PFSK-1 (cell line): ENCODE results near the gene PODXL2.

Source experiments
- FOXP2 ChIP-seq: optimal IDR thresholded peaks from 2 replicates; pipeline ENCODE3; 2011; ENCODE audit warnings: borderline replicate concordance, control low read depth, inconsistent platforms; ENCODE audit not compliant: insufficient read depth; ENCODE audit errors: extremely low read length, extremely low read depth
- POLR2AphosphoS5 ChIP-seq: IDR thresholded peaks from 2 replicates; pipeline ENCODE4 v1.6.1; 2012; ENCODE audit warnings: low read depth, mild to moderate bottlenecking, control low read depth, low read length, moderate library complexity
- SIN3A ChIP-seq: IDR thresholded peaks from 2 replicates; pipeline ENCODE4 v1.6.1; 2012; ENCODE audit warnings: mild to moderate bottlenecking, low read length, moderate library complexity, borderline replicate concordance; ENCODE audit not compliant: insufficient read depth
- TAF1 ChIP-seq: IDR thresholded peaks from 2 replicates; pipeline ENCODE4 v1.6.1; 2012; ENCODE audit warnings: low read length, control low read depth, borderline replicate concordance; ENCODE audit not compliant: insufficient read depth
- TF ChIP-seq, protein P1 (sequence below), 2 experiments: IDR thresholded peaks; 2 replicates each; pipeline versions ENCODE4 v1.6.1 to v1.8.0; 2011 to 2012; ENCODE audit warnings: low read depth in 2 of 2, low read length in 2 of 2, control low read depth in 1 of 2, inconsistent platforms in 1 of 2, mild to moderate bottlenecking in 1 of 2, moderate library complexity in 1 of 2; ENCODE audit not compliant: insufficient read depth in 1 of 2

The PODXL2 gene

GRCh38 chr3:127682175-127682554, 53.2 kb downstream of the PODXL2 start:
- peak; percentile 1; the same call in 1 of the 2 replicates for TF ChIP-seq POLR2AphosphoS5

DNA sequence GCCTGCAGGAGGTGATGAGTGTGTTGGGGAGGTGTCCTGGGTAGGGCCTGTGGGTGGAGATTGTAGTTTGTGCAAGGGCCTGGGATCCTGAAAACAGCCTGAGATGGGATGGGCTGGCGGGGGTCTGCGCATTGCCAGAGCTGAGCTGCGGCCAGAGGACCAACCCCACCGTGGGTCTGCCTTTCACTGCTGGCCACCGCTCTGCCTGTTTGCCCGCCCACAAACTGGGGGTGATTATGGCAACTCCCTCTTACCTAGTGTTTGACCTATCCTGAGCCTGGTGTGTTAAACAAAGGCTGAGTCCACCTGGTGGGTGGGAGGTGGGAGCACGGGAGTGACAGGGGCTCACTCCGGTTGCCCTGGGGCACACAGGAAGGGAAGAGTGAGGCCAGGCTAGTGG, 53.6 kb downstream of the PODXL2 start:
- TF ChIP-seq SIN3A (no peak), TAF1 (no peak), POLR2AphosphoS5 (0 out of 2 replicates have a peak, but pooled peaks have one; percentile 72), FOXP2 (no peak)
- TF ChIP-seq, protein P1, sequence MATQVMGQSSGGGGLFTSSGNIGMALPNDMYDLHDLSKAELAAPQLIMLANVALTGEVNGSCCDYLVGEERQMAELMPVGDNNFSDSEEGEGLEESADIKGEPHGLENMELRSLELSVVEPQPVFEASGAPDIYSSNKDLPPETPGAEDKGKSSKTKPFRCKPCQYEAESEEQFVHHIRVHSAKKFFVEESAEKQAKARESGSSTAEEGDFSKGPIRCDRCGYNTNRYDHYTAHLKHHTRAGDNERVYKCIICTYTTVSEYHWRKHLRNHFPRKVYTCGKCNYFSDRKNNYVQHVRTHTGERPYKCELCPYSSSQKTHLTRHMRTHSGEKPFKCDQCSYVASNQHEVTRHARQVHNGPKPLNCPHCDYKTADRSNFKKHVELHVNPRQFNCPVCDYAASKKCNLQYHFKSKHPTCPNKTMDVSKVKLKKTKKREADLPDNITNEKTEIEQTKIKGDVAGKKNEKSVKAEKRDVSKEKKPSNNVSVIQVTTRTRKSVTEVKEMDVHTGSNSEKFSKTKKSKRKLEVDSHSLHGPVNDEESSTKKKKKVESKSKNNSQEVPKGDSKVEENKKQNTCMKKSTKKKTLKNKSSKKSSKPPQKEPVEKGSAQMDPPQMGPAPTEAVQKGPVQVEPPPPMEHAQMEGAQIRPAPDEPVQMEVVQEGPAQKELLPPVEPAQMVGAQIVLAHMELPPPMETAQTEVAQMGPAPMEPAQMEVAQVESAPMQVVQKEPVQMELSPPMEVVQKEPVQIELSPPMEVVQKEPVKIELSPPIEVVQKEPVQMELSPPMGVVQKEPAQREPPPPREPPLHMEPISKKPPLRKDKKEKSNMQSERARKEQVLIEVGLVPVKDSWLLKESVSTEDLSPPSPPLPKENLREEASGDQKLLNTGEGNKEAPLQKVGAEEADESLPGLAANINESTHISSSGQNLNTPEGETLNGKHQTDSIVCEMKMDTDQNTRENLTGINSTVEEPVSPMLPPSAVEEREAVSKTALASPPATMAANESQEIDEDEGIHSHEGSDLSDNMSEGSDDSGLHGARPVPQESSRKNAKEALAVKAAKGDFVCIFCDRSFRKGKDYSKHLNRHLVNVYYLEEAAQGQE (IDR thresholded peaks at IDR 0.05; ENCODE audit: insufficient read depth in 1 of 2, low read depth in 2 of 2, low read length in 2 of 2) = no peak

DNA sequence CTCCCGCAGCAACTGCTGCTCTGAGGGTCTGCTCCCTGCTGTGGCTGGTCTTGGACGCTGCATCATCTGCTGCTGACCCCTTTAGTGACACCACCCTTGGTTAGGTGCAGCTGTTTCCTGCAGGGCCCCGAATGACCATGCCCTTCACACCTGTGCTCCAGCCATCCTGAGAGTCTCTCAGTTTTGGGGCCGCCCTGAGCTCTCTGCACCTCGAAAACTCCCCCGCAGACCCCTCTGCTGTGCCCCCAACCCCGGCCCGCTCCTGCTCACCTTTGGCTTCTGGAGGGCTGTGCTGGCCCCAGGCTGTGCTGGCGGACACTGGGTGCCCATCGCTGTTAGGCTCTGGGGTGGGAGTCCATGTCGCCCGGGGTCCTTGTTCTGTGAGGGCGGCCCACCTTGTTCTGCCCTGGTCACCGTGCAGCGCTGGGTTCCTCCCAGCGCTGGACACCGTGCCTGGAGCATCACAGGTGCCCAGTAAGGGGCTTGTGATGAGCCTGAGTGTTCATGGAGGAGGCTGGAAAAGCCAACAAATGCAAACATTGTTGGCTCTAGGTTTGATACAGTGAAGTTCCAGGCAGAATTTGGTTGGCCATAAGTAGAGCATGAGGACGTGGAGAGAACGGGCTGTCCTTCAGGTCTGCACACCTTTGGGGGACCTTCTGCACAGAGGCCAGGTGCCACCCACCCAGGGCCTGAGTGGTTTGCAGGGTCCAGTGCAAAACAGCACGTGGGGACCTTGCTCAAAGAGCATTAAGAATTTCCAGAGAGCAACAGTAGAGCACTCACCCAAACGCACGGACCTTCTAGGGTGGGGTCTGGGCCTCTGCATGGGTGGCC, 56.1 kb downstream of the PODXL2 start:
- TF ChIP-seq TAF1 (0 out of 2 replicates have a peak, but pooled peaks have one; percentile 74), SIN3A (peak; percentile 73; the same call in 1 of the 2 replicates), FOXP2 (no peak), POLR2AphosphoS5 (peak; percentile 76)
- TF ChIP-seq, protein P1 (IDR thresholded peaks at IDR 0.05; ENCODE audit: insufficient read depth in 1 of 2, low read depth in 2 of 2, low read length in 2 of 2) = no peak

DNA sequence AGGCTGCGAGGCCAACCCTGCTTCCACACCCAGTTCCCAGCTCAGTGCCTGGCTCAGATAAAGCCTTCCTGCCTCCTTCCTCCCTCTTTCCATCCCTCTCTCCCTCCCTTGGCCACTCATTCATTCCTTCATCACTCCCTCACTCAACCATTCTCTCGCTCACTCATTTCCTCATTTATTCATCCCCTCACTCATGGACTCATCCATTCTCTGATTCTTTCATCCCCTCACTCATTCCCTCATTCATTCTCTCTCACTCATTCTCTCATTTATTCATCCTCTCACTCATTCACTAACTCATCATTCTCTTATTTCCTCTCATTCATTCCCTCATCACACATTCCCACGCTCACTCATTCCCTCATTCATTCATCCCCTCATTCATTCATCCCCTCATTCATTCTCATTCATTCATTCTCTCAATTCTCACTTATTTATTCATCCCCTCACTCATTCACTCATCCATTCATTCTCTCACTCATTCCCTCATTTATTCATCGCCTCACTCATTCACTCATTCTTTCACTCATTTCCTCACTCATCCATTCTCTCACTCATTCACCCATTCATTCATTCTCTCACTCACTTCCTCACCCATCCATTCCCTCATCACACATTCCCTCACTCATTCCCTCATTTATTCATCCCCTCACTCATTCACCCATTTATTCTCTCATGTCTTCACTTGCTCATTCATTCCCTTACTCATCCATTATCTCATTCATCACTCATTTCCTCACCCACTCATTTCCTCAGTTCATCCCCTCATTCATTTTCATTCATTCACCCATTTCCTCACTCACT, 56.9 kb downstream of the PODXL2 start:
- TF ChIP-seq, protein P1 (IDR thresholded peaks at IDR 0.05; ENCODE audit: insufficient read depth in 1 of 2, low read depth in 2 of 2, low read length in 2 of 2) = no peak
- TF ChIP-seq FOXP2 = no peak
- TF ChIP-seq TAF1 = no peak; the same call in 1 of the 2 replicates
- no peak for TF ChIP-seq POLR2AphosphoS5
- no peak for TF ChIP-seq SIN3A

DNA sequence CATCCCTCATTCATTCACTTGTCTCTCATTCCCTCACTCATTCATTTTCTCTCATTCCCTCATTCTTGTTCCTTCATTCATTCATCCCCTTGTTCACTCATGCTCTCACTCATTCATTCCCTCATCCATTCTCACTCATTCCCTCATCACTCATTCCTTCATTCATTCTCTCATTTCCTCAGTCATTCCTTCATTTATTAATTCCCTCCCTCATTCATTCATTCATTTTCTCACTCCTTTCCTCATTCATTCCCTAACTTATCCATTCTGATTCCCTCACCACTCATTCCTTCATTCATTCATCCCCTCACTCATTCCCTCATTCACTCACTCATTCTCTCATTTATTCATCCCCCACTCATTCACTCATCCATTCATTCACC, 57.5 kb downstream of the PODXL2 start:
- TF ChIP-seq TAF1 (no peak), SIN3A (no peak), FOXP2 (no peak), POLR2AphosphoS5 (no peak)
- TF ChIP-seq, protein P1 (IDR thresholded peaks at IDR 0.05; ENCODE audit: insufficient read depth in 1 of 2, low read depth in 2 of 2, low read length in 2 of 2) = no peak
